Body of pancreas (tissue), 4 donors: Measurements from ENCODE around the gene SEZ6L.

Experiments
- POLR2A ChIP-seq, 3 donors: fragments of 450-650 bp; IDR thresholded peaks; one replicate each; pipeline ENCODE4 v1.6.1; 2016; ENCODE audit warnings: antibody characterized with exemption in 3 of 3, mild to moderate bottlenecking in 2 of 3
- TF ChIP-seq, protein P1 (sequence below), 7 experiments: fragments of 450-650 bp in 4 of 7; fragments of 200-600 bp in 3 of 7; sonication (generic) in 3 of 7; IDR thresholded peaks; one replicate each; pipeline ENCODE4 v1.5.1; 2016 to 2019; ENCODE audit warnings: antibody characterized with exemption in 7 of 7

DNA sequence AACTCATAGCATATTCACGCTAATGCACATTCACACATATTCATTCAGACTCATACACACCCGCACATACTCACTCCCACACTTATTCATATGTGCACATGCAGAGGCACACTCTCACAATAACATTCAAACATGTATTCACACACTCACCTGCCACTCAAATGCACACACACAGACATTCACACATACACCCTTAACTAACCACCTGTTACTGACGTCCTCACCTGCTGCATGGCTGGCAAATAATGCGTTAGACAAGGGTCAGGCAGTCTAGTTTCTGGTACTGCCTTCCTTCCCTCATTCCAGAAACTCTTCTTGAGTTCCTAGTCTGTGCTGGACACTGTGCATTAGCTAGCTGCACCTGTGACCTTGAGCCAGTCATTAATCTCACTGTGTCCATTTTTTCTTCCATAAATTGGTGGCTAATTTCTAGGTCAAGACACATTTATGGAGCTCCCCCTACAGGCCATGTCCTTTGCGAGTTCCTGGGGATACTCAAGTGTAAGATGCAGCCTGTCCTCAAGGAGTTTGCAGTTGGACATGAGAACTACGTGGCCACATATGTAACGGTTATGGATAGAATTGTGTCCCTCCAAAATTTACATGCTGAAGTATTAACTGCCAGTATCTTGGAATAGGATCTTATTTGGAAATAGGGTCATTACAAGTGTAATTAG, 34.5 kb upstream of the SEZ6L start:
- TF ChIP-seq, protein P1, sequence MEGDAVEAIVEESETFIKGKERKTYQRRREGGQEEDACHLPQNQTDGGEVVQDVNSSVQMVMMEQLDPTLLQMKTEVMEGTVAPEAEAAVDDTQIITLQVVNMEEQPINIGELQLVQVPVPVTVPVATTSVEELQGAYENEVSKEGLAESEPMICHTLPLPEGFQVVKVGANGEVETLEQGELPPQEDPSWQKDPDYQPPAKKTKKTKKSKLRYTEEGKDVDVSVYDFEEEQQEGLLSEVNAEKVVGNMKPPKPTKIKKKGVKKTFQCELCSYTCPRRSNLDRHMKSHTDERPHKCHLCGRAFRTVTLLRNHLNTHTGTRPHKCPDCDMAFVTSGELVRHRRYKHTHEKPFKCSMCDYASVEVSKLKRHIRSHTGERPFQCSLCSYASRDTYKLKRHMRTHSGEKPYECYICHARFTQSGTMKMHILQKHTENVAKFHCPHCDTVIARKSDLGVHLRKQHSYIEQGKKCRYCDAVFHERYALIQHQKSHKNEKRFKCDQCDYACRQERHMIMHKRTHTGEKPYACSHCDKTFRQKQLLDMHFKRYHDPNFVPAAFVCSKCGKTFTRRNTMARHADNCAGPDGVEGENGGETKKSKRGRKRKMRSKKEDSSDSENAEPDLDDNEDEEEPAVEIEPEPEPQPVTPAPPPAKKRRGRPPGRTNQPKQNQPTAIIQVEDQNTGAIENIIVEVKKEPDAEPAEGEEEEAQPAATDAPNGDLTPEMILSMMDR (IDR thresholded peaks at IDR 0.05) = no peak
- TF ChIP-seq POLR2A (IDR thresholded peaks at IDR 0.05) = no peak
